ENCODE results near the gene TINAGL1.

The TINAGL1 gene

GRCh38 chr1:31598980-31599379, 22.7 kb downstream of the TINAGL1 start:
- no peaks in the 10 kb centered on the region for H3K4me1 ChIP-seq (ENCODE audit: insufficient read depth, poor library complexity, severe bottlenecking)
- no peaks in the 10 kb centered on the region for H3K27me3 ChIP-seq (ENCODE audit: insufficient read depth, poor library complexity, severe bottlenecking)
- DNase-seq (ENCODE audit: low spot score) (no peak), ATAC-seq (ENCODE audit: low read depth) (no peak)
- no peak overlapping the region for H3K4me3 ChIP-seq (ENCODE audit: severe bottlenecking)
- no peak overlapping the region for H3K27ac ChIP-seq (ENCODE audit: poor library complexity, severe bottlenecking)
- no peaks in the 10 kb centered on the region for H3K36me3 ChIP-seq (ENCODE audit: low read depth)
- no peaks in the 10 kb centered on the region for H3K9me3 ChIP-seq (ENCODE audit: severe bottlenecking)
- TF ChIP-seq CTCF (IDR thresholded peaks at IDR 0.05; ENCODE audit: poor library complexity, severe bottlenecking) = no peak

GRCh38 chr1:31600641-31601040, 24.3 kb downstream of the TINAGL1 start:
- Histone ChIP-seq H3K36me3 (ENCODE audit: low read depth) (no peaks in the 10 kb centered on the region), H3K27me3 (ENCODE audit: insufficient read depth, poor library complexity, severe bottlenecking) (no peaks in the 10 kb centered on the region), H3K4me1 (ENCODE audit: insufficient read depth, poor library complexity, severe bottlenecking) (no peaks in the 10 kb centered on the region), H3K4me3 (ENCODE audit: severe bottlenecking) (no peak overlapping the region), H3K27ac (ENCODE audit: poor library complexity, severe bottlenecking) (no peak overlapping the region), H3K9me3 (ENCODE audit: severe bottlenecking) (no peaks in the 10 kb centered on the region)
- no peak for DNase-seq (ENCODE audit: low spot score)
- ATAC-seq (ENCODE audit: low read depth) = no peak
- no peak for TF ChIP-seq CTCF (IDR thresholded peaks at IDR 0.05; ENCODE audit: poor library complexity, severe bottlenecking)

- ATAC-seq (ENCODE audit: low read depth) (no peak), DNase-seq (ENCODE audit: low spot score) (no peak)
- Histone ChIP-seq H3K9me3 (ENCODE audit: severe bottlenecking) (no peaks in the 10 kb centered on the region), H3K4me3 (ENCODE audit: severe bottlenecking) (no peak overlapping the region), H3K27me3 (ENCODE audit: insufficient read depth, poor library complexity, severe bottlenecking) (no peaks in the 10 kb centered on the region), H3K36me3 (ENCODE audit: low read depth) (no peaks in the 10 kb centered on the region), H3K27ac (ENCODE audit: poor library complexity, severe bottlenecking) (no peak overlapping the region), H3K4me1 (ENCODE audit: insufficient read depth, poor library complexity, severe bottlenecking) (no peaks in the 10 kb centered on the region)
- TF ChIP-seq CTCF (IDR thresholded peaks at IDR 0.05; ENCODE audit: poor library complexity, severe bottlenecking) = no peak
These were observed 25.8 kb downstream of the TINAGL1 start for GRCh38 chr1:31602081-31602480.

GRCh38 chr1:31605908-31606427, 29.7 kb downstream of the TINAGL1 start:
- H3K9me3 ChIP-seq (ENCODE audit: severe bottlenecking) = no peaks in the 10 kb centered on the region
- no peak overlapping the region for H3K27ac ChIP-seq (ENCODE audit: poor library complexity, severe bottlenecking)
- no peaks in the 10 kb centered on the region for H3K36me3 ChIP-seq (ENCODE audit: low read depth)
- no peaks in the 10 kb centered on the region for H3K27me3 ChIP-seq (ENCODE audit: insufficient read depth, poor library complexity, severe bottlenecking)
- DNase-seq (ENCODE audit: low spot score) = no peak
- H3K4me3 ChIP-seq (ENCODE audit: severe bottlenecking) = no peak overlapping the region
- ATAC-seq (ENCODE audit: low read depth) = no peak; the same call in 2 of the 3 replicates
- no peak for TF ChIP-seq CTCF (IDR thresholded peaks at IDR 0.05; ENCODE audit: poor library complexity, severe bottlenecking)
- H3K4me1 ChIP-seq (ENCODE audit: insufficient read depth, poor library complexity, severe bottlenecking) = no peaks in the 10 kb centered on the region

GRCh38 chr1:31607360-31607759, 31.0 kb downstream of the TINAGL1 start:
- no peaks in the 10 kb centered on the region for H3K9me3 ChIP-seq (ENCODE audit: severe bottlenecking)
- no peaks in the 10 kb centered on the region for H3K27me3 ChIP-seq (ENCODE audit: insufficient read depth, poor library complexity, severe bottlenecking)
- H3K36me3 ChIP-seq (ENCODE audit: low read depth) = no peaks in the 10 kb centered on the region
- ATAC-seq (ENCODE audit: low read depth) (no peak), DNase-seq (ENCODE audit: low spot score) (no peak)
- H3K4me1 ChIP-seq (ENCODE audit: insufficient read depth, poor library complexity, severe bottlenecking) = no peaks in the 10 kb centered on the region
- no peak overlapping the region for H3K4me3 ChIP-seq (ENCODE audit: severe bottlenecking)
- TF ChIP-seq CTCF (IDR thresholded peaks at IDR 0.05; ENCODE audit: poor library complexity, severe bottlenecking) = no peak
- no peak overlapping the region for H3K27ac ChIP-seq (ENCODE audit: poor library complexity, severe bottlenecking)

Measured in RWPE2 (cell line).